WI38 (cell line): ENCODE measurements around the gene AP3M1.

Experiments used
- H3K4me3 ChIP-seq: 2 replicates; pipeline ENCODE4 v1.5.1; 2011; ENCODE audit warnings: low read depth, mild to moderate bottlenecking, control low read depth, low read length
- CTCF ChIP-seq: IDR thresholded peaks from 2 replicates; pipeline ENCODE4 v1.5.1; 2012; ENCODE audit warnings: low read depth, mild to moderate bottlenecking, control low read depth, low read length

The AP3M1 gene

GRCh38 chr10:74079028-74079935 lies 71.3 kb downstream of the AP3M1 start:
- no peak overlapping the region for H3K4me3 ChIP-seq

GRCh38 chr10:74078037-74078436 lies 72.6 kb downstream of the AP3M1 start:
- H3K4me3 ChIP-seq: no peak overlapping the region
- TF ChIP-seq CTCF: no peak

More at GRCh38 chr10:74079028-74079935, 71.3 kb downstream of the AP3M1 start:
- no peak for TF ChIP-seq CTCF

- TF ChIP-seq CTCF: no peak
- H3K4me3 ChIP-seq: no peak overlapping the region
Observed at GRCh38 chr10:74077416-74077815, 73.2 kb downstream of the AP3M1 start.

- H3K4me3 ChIP-seq: no peak overlapping the region
- TF ChIP-seq CTCF: no peak
Observed at GRCh38 chr10:74076961-74077360, 73.7 kb downstream of the AP3M1 start.

- no peak overlapping the region for H3K4me3 ChIP-seq
- no peak for TF ChIP-seq CTCF
Observed at GRCh38 chr10:74075906-74076305, 74.7 kb downstream of the AP3M1 start.

GRCh38 chr10:74072503-74072902 lies 78.1 kb downstream of the AP3M1 start:
- no peak for TF ChIP-seq CTCF
- no peak overlapping the region for H3K4me3 ChIP-seq

GRCh38 chr10:74071157-74071556 lies 79.5 kb downstream of the AP3M1 start:
- TF ChIP-seq CTCF: no peak

More at GRCh38 chr10:74071157-74071556, 79.5 kb downstream of the AP3M1 start:
- H3K4me3 ChIP-seq: no peak overlapping the region
